HFFc6 (cell line): ENCODE measurements around the gene SLCO3A1. TPM values are rescaled to one million over a fixed set of nuclear protein-coding genes. Genes with fewer than 3 reads are reported as not detected.

Source experiments
- DNase-seq: peaks from one replicate; pipeline ENCODE4 v3.0.0-alpha.2; 2018
- H3K27ac Mint-ChIP-seq: 2 replicates; pipeline ENCODE4 v1.8.0; 2020; ENCODE audit warnings: mild to moderate bottlenecking, mixed read lengths
- H3K27me3 Mint-ChIP-seq: 2 replicates; pipeline ENCODE4 v1.8.0; 2021; ENCODE audit warnings: mild to moderate bottlenecking, moderate library complexity, mixed read lengths; ENCODE audit not compliant: insufficient read depth
- H3K36me3 Mint-ChIP-seq: 2 replicates; pipeline ENCODE4 v1.8.0; 2021; ENCODE audit warnings: low read depth, mixed read lengths
- H3K4me1 Mint-ChIP-seq: 2 replicates; pipeline ENCODE4 v1.8.0; 2020; ENCODE audit warnings: low read depth, mixed read lengths
- H3K4me3 Mint-ChIP-seq: 2 replicates; pipeline ENCODE4 v1.8.0; 2020; ENCODE audit warnings: mild to moderate bottlenecking, moderate library complexity, mixed read lengths
- H3K9me3 Mint-ChIP-seq: 2 replicates; pipeline ENCODE4 v1.8.0; 2020; ENCODE audit warnings: mild to moderate bottlenecking, mixed read lengths
- CTCF ChIP-seq: fragments of 200-600 bp; sonication (generic); IDR thresholded peaks from 2 replicates; pipeline ENCODE4 v1.5.0; 2021; ENCODE audit warnings: antibody characterized with exemption, mild to moderate bottlenecking
- total RNA-seq, 6 experiments: library from RNA; stranded (reverse); fragmentation: NEBNext Ultra II Directional; extraction: Animal tissue kit (Norgen Biotek cat#: 25700); gene quantifications; 2 replicates in 1 of 6; 3 replicates in 5 of 6; pipeline ENCODE4 v1.2.3, GENCODE V29; 2021

SLCO3A1 gene
- total RNA-seq, 6 experiments from 2014 or later, result 5.7 to 19.4 (median 14.4) TPM

- no peak for TF ChIP-seq CTCF
- no peaks in the 10 kb centered on the region for H3K27me3 Mint-ChIP-seq
- no peak overlapping the region for H3K4me3 Mint-ChIP-seq
- peaks cover 16% of the 10 kb centered on the region; the same call in 1 of the 2 replicates for H3K36me3 Mint-ChIP-seq
- DNase-seq, result no peak
- H3K4me1 Mint-ChIP-seq, result peaks cover 9% of the 10 kb centered on the region; the same call in 1 of the 2 replicates
- no peak overlapping the region for H3K27ac Mint-ChIP-seq
- peaks cover 4% of the 10 kb centered on the region; the same call in 1 of the 2 replicates for H3K9me3 Mint-ChIP-seq
Observed at GRCh38 chr15:92122259-92122658, 268.8 kb downstream of the SLCO3A1 start.

GRCh38 chr15:92123962-92124656, 270.6 kb downstream of the SLCO3A1 start:
- no peak overlapping the region for H3K4me3 Mint-ChIP-seq

GRCh38 chr15:92124657-92125010, 271.1 kb downstream of the SLCO3A1 start:
- Mint-ChIP-seq H3K9me3 (peaks cover 4% of the 10 kb centered on the region; the same call in 1 of the 2 replicates), H3K36me3 (peaks cover 16% of the 10 kb centered on the region; the same call in 1 of the 2 replicates), H3K27me3 (no peaks in the 10 kb centered on the region; the same call in 1 of the 2 replicates), H3K27ac (no peak overlapping the region), H3K4me3 (no peak overlapping the region), H3K4me1 (no peaks in the 10 kb centered on the region)
- no peak for DNase-seq
- TF ChIP-seq CTCF, result no peak

More at GRCh38 chr15:92123962-92124656, 270.6 kb downstream of the SLCO3A1 start:
- H3K4me1 Mint-ChIP-seq, result no peaks in the 10 kb centered on the region
- H3K27ac Mint-ChIP-seq, result no peak overlapping the region
- peaks cover 4% of the 10 kb centered on the region; the same call in 1 of the 2 replicates for H3K9me3 Mint-ChIP-seq
- no peak for DNase-seq
- H3K36me3 Mint-ChIP-seq, result peaks cover 16% of the 10 kb centered on the region; the same call in 1 of the 2 replicates
- no peaks in the 10 kb centered on the region for H3K27me3 Mint-ChIP-seq
- no peak for TF ChIP-seq CTCF

GRCh38 chr15:92128788-92129187, 275.3 kb downstream of the SLCO3A1 start:
- no peaks in the 10 kb centered on the region for H3K36me3 Mint-ChIP-seq
- TF ChIP-seq CTCF, result no peak
- H3K4me1 Mint-ChIP-seq, result peaks cover 6% of the 10 kb centered on the region
- H3K27me3 Mint-ChIP-seq, result no peaks in the 10 kb centered on the region; the same call in 1 of the 2 replicates
- peaks cover under 1% of the 10 kb centered on the region; the same call in 1 of the 2 replicates for H3K9me3 Mint-ChIP-seq
- no peak for DNase-seq
- H3K4me3 Mint-ChIP-seq, result no peak overlapping the region
- H3K27ac Mint-ChIP-seq, result no peak overlapping the region

- TF ChIP-seq CTCF, result no peak
- H3K4me3 Mint-ChIP-seq, result no peak overlapping the region
- no peak overlapping the region for H3K27ac Mint-ChIP-seq
- no peak for DNase-seq
- H3K9me3 Mint-ChIP-seq, result no peaks in the 10 kb centered on the region; the same call in 1 of the 2 replicates
- peaks cover 6% of the 10 kb centered on the region for H3K4me1 Mint-ChIP-seq
- no peaks in the 10 kb centered on the region for H3K36me3 Mint-ChIP-seq
- no peaks in the 10 kb centered on the region; the same call in 1 of the 2 replicates for H3K27me3 Mint-ChIP-seq
Observed at GRCh38 chr15:92130244-92130643, 276.7 kb downstream of the SLCO3A1 start.
